GM19455 (cell line): ENCODE results near the gene KY.

Experiments
- ATAC-seq: cut with Tn5 transposase; IDR thresholded peaks from one replicate; pipeline ENCODE4 v1.9.1; 2021; ENCODE audit not compliant: unreplicated experiment

Gene KY

GRCh38 chr3:134672571-134672970, 21.7 kb upstream of the KY start:
- no peak for ATAC-seq

GRCh38 chr3:134667956-134668355, 17.1 kb upstream of the KY start:
- ATAC-seq: no peak

DNA sequence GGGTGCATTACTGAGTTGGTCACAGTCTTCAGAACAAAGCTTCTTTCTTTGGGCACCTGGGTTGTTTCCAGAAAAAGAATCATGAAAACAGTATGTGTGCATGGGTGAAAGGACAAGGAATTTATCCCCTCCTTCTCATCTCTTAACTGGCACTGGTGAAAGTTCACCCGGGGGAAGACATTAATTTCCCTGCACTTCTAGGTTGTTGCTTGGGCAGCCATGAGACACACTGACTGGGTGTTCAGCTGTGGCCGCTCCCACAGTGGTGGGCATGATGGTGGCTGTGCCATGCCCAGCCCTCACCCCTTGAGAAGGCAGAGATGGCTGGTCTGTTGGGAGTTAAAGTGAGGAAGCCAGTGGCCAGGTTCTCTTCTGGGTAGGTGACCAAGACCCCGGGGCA, 16.6 kb upstream of the KY start:
- no peak for ATAC-seq

- no peak for ATAC-seq
Measured at GRCh38 chr3:134666885-134667284, 16.1 kb upstream of the KY start.

- no peak for ATAC-seq
Measured at GRCh38 chr3:134666466-134666865, 15.6 kb upstream of the KY start.

DNA sequence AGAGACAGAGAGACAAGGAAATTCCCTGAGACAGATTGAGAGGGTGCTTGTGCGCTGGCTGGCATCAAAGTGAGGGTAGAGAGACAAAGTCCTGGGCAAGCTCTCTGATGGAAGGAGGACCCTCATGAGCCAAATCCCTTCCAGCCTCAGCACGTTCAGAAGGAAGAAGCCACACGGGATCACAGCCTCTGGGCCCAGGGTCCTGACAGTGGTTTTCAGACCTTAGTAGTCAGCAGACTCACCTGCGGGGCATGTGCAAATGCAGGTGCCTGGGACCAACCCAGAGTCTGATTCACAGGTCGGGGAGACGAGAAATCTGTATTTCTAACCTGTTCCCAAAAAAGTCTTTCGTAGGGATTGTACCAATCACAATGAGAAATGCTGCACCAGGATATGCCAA, 15.2 kb upstream of the KY start:
- ATAC-seq: no peak

DNA sequence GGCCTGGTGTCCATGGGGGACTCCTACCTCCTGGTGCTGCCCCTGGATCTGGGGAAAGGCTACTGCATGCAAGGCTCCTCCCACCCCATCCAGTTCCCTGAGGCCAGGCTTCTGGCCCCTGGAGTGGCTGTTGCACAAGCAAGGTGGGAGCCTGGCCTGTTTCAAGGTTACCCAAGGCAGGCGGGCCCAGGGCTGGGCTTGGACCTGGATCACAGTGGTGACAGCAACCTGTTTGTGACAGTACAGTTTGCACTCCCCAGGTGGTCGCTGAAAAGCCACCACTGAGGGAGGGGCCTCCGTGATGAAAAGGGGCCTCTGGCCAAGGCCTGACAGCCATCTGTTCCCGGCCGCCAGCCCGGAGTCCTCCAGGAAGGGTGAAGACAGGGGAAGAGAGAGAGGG, 14.4 kb upstream of the KY start:
- ATAC-seq: no peak

DNA sequence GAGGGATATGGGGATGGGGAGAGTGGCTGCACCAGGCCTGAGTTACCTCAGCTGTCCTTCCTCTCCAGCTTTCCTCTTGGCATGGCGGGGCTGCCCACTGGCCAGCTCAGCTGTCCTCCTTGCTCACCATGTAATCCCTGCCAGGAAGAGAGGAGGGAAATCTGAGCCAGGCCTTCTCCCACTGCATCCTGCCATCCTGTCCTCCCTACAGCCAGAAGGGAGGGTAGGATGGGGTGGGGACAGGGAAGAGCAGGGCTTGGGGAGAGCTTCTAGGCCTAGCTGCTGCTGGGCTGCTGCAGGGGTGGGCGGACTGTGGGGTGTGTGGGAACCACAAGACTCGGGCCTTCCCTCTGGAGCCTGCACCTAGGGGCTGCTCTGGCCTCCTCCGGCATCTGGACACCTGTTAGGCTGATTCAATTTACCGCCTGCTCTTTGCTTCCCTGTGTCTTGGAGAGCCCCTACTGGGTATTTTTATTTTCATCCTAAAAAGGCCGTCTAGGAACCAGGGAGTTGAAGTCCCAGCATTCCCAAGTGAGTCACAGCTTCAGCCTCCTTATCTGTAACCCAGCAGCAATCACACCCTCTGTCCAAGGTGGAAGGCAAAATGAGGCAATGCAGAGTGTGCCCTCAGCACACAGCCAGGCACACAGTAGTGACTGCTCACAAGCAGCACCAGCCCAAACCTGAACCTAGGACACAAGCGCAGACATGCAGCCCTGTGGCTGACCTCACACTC, 13.1 kb upstream of the KY start:
- ATAC-seq: no peak

DNA sequence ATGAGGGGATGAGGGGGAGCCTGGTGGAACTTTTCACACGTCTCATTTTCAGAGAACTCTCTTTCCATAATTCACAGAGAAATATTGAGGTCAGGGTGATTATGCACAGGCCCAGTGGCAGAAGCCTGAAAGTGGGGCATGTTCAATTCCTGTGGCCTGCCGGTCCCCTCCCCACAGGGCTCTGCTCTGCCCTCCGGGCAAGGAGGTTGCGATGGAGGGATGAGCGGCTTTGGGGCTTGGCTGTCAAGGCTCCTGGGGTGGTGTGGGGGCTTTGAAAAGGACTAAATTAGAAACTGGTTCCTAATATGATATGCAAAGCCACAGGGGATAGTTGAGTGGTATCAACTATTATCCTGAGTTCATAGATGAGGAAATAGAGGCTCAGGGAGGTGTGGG, 9.2 kb upstream of the KY start:
- ATAC-seq: no peak

- ATAC-seq: no peak
Measured at GRCh38 chr3:134659391-134660045, 8.7 kb upstream of the KY start.

DNA sequence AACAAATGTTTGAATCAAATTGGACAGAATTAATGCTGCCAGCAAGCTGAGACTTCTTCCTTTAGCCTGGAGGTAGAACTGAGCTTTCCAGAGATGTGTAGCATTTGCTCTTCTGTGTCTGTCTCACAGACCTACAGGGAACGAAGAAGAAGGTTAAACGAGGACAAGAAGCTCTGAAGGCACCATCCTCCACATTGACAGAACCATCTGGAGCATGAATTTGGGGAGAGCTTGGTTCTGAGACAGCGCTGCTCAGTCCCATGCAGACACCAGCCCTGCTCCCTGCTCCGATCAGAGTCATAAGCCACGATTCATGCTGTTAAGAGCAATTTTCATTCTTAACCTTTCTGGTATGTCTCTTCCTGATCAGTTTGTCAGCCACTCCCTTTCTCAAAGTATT, 7.7 kb upstream of the KY start:
- no peak for ATAC-seq

GRCh38 chr3:134656211-134656800, 5.5 kb upstream of the KY start:
- no peak for ATAC-seq

GRCh38 chr3:134655706-134656105, 4.9 kb upstream of the KY start:
- no peak for ATAC-seq

- no peak for ATAC-seq
Measured at GRCh38 chr3:134654031-134654430, 3.2 kb upstream of the KY start.

DNA sequence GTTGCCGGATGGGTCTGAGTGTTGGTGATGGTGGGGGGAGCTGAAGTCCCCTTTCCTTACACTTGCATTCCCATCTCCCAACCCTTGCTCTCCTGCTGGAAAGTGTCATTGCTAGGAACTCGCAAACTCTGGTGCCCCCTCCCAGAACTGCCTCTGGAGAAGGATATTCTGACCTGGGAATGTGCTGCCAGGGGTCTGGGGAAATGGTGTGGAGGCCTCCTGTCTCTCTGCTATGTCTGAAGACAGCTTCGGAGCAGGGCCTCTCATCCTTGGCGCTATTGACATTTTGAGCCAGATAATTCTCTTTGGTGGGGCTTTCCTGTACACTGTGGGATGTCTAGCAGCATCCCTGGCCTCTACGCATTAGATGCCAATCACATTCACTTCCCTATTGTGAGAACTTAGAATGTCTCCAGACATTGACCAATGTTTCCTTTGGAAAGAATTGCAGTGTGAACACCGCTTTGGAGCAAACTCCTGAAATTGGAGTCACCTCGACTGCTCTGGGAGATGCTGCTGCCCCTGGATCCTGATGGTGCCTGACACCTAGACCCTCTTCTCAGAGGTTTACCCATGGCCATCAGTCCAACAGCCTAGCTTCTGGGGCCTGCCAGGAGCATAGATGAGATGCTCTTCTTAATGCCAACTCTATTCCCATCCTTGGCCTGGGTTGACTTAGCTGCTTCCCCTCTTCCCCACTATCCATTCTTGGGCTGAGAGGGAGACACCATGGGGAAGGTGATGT, 2.2 kb upstream of the KY start:
- no peak for ATAC-seq

DNA sequence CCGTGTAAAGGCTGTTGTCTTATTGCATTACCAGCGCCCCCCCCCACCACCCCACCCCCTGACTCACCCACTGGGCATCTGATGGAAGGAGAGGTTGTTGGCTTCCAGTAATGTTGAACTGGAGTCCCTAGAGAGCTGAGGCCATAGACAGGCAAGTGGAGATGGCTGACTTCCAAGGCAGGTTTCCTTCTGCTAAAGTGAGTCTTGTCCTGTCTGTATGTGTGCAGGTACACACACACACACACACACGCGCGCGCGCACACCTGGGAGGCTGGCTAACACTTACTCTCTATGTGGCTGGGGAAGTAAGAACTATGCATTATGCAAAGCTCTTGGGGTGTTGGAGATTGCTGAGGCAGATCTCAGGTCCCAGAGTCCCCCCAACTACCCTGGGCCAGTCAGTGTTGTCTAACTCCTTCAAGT, 1.6 kb upstream of the KY start:
- ATAC-seq: no peak

GRCh38 chr3:134651347-134652041, 672 bp upstream of the KY start:
- ATAC-seq: no peak

GRCh38 chr3:134649106-134649705, 1.6 kb downstream of the KY start:
- no peak for ATAC-seq

DNA sequence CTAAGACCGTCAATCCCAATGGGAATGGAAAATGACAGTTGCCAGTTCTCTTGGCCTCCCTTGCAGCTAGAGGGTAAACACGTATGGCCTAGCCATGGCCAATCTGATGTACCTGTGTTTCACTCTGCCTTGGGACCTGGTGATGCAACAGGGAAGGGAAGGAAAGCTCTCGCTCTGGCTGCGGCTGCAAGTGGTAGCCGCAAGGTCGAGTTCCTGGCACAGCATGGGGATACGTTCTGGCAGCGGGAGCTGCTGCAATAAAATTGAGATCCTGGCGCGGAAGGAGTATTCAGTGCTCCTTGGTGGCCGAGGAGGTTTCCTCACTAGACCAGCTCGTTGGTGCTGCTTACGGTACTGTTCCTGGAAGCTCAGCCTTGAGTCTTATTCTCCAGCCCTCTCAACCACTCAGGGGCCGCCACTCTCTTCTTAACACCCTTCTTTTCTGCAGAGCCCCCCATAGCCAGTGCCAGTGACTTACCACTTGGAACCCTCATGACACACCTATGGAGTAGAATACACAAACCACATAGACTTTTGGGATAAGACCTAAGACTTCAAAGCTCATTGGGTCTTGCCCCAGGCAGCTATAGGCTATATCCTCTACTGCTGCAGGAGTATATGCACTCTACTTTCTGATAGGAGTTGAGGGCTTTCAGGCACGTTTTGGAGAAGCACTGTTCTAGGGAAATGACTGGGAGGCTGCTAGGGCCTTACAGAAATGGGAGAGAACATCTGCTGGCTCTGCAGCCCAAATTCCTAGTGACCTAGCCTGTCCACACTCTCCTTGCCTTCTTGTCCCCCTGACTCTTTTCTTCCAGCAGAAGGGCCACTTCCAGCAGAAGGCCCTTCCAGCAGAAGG, 2.7 kb downstream of the KY start:
- no peak for ATAC-seq

DNA sequence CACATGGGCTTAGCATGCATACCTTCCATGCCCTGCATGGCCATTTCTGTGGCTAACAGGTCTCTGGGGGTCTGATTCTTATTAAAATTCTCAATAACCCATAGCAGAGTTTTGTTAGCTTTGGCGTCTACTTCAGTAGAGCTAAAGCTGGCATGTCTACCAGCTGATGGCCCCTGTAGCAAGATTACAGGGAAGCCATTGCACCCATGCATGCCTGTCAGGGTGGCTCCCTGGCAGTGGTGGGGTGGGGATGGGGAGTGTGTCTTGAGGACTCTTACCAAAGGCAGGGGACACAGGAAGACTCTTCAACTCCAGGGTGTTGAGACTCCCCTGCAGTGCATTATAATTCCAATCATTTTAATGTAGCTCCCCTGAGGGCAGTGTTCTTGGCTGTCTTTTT, 4.7 kb downstream of the KY start:
- no peak for ATAC-seq
